HL-60 (cell line): Measurements from ENCODE around the gene NT5DC2.

ENCODE experiments used
- DNase-seq, 2 experiments: peaks; one replicate each; pipeline ENCODE4 v3.0.0-alpha.2; 2010 to 2020; ENCODE audit warnings: low read depth in 1 of 2, low spot score in 1 of 2
- H3K27ac ChIP-seq: fragments of 250-450 bp; sonication (Bioruptor Pico); replicated peaks from 2 replicates; pipeline ENCODE4 v1.5.1; 2020; ENCODE audit warnings: mild to moderate bottlenecking, moderate library complexity
- H3K27me3 ChIP-seq: fragments of 250-450 bp; sonication (Bioruptor Pico); 2 replicates; pipeline ENCODE4 v1.5.1; 2021; ENCODE audit warnings: mild to moderate bottlenecking, moderate library complexity; ENCODE audit not compliant: insufficient read depth, poor library complexity, severe bottlenecking
- H3K4me3 ChIP-seq: replicated peaks from 2 replicates; pipeline ENCODE4 v1.5.1; 2011; ENCODE audit warnings: mild to moderate bottlenecking, control low read depth, low read length; ENCODE audit not compliant: insufficient read depth
- GABPA ChIP-seq: IDR thresholded peaks from 2 replicates; pipeline ENCODE4 v1.6.1; 2012; ENCODE audit warnings: low read depth
- POLR2AphosphoS5 ChIP-seq: IDR thresholded peaks from 2 replicates; pipeline ENCODE4 v1.6.1; 2012; ENCODE audit warnings: low read depth
- SPI1 ChIP-seq: IDR thresholded peaks from 2 replicates; pipeline ENCODE4 v1.6.1; 2012; ENCODE audit warnings: low read depth, mild to moderate bottlenecking, borderline replicate concordance
- TF ChIP-seq, protein P1 (sequence below): IDR thresholded peaks from 2 replicates; pipeline ENCODE4 v1.6.1; 2012; ENCODE audit warnings: low read depth; ENCODE audit not compliant: insufficient replicate concordance
- TF ChIP-seq, protein P2 (sequence below): IDR thresholded peaks from one replicate; pipeline ENCODE4 v1.5.1; 2011; ENCODE audit warnings: low read length, control low read depth, inconsistent platforms; ENCODE audit not compliant: insufficient read depth

Gene NT5DC2

DNA sequence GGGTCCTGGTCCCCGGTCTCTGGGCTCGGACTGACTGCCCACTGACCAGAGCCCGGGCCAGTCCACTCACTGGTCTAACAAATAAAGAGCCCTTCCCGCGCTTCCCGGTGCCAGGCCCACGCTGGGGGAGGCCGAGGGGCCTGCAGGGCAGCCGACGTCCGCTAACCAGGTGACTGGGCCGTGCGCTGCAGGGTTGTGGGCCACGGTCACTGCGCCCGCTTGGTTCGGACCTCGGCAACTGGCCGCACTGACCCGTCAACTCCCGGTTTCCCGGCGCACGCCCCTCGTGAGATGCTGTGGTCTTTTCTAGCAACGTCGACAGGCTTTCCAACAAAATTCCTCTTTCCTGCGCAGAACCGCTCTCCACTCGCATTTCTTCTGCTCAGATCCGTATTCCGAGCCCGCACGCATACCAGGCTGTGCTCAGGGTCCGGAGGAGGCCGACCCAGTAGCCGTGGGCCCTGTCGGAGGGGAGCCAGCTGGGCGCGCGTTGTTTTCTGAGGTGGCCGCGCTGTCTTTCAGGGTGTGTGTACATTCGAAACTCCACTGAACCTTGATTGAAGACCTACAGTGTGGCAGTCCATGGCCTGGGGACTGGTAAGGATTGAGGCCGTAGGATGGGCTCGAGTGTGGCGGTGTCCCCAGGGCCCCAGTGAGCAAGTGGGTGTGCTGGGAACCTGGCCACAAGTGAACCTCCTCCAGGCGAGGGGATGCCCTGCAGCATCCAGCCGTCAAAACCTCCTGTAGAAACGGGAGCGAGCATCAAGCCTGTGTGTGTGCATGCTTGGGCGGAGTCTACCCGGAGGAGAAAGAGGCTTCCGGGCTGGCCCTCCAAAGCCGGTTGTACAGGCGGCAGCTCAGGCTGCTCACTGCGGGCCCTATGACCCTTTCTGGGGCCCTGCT is 875 bp upstream of the NT5DC2 start:
- no peak for TF ChIP-seq GABPA
- TF ChIP-seq, protein P1, sequence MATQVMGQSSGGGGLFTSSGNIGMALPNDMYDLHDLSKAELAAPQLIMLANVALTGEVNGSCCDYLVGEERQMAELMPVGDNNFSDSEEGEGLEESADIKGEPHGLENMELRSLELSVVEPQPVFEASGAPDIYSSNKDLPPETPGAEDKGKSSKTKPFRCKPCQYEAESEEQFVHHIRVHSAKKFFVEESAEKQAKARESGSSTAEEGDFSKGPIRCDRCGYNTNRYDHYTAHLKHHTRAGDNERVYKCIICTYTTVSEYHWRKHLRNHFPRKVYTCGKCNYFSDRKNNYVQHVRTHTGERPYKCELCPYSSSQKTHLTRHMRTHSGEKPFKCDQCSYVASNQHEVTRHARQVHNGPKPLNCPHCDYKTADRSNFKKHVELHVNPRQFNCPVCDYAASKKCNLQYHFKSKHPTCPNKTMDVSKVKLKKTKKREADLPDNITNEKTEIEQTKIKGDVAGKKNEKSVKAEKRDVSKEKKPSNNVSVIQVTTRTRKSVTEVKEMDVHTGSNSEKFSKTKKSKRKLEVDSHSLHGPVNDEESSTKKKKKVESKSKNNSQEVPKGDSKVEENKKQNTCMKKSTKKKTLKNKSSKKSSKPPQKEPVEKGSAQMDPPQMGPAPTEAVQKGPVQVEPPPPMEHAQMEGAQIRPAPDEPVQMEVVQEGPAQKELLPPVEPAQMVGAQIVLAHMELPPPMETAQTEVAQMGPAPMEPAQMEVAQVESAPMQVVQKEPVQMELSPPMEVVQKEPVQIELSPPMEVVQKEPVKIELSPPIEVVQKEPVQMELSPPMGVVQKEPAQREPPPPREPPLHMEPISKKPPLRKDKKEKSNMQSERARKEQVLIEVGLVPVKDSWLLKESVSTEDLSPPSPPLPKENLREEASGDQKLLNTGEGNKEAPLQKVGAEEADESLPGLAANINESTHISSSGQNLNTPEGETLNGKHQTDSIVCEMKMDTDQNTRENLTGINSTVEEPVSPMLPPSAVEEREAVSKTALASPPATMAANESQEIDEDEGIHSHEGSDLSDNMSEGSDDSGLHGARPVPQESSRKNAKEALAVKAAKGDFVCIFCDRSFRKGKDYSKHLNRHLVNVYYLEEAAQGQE = no peak
- TF ChIP-seq SPI1 = no peak
- TF ChIP-seq POLR2AphosphoS5 = no peak
- TF ChIP-seq, protein P2, sequence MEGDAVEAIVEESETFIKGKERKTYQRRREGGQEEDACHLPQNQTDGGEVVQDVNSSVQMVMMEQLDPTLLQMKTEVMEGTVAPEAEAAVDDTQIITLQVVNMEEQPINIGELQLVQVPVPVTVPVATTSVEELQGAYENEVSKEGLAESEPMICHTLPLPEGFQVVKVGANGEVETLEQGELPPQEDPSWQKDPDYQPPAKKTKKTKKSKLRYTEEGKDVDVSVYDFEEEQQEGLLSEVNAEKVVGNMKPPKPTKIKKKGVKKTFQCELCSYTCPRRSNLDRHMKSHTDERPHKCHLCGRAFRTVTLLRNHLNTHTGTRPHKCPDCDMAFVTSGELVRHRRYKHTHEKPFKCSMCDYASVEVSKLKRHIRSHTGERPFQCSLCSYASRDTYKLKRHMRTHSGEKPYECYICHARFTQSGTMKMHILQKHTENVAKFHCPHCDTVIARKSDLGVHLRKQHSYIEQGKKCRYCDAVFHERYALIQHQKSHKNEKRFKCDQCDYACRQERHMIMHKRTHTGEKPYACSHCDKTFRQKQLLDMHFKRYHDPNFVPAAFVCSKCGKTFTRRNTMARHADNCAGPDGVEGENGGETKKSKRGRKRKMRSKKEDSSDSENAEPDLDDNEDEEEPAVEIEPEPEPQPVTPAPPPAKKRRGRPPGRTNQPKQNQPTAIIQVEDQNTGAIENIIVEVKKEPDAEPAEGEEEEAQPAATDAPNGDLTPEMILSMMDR = no peak
- no peaks in the 10 kb centered on the region for H3K27me3 ChIP-seq
- no peak overlapping the region for H3K27ac ChIP-seq
- DNase-seq = no peak
- peak overlapping the region; percentile 40 for H3K4me3 ChIP-seq

DNA sequence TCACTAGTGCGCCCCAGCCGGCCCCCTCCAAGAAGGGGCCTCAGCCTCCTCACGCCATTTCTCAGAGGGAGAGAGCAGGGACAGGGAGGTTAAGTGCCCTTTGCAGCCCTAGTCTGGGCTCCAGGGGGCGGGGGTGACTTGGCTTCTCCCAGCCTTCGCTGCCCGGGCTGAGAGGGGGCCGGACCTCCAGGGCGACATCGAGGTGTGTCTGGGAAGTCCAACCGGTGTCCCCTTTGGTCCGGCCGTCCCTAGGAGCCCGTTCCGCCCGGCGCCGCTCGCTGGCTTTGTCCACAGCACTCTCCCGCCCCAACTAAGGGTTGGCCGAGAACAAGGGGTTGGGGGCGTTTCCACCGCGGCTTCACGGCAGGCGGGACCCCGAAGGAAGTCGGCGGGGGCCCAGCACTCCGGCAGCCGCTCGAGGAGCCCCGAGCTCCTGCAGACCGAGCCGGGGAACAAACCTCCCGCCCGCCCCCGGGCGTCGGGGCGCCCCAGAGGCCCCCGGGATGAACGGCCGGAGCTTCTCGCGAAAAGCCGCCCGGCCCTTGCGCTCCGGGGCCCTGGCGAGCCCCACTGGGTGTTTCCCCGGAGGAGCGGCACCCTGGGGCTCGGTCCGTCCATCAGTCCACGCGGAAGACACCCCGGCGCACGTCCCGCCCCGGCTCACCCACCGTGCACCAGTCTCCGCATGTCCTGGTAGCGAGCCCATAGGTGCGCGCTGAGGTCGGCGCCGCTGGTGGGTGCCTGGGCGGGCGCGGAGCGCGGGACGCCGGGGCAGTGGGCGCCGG is 627 bp downstream of the NT5DC2 start:
- Histone ChIP-seq H3K4me3 (peak overlapping the region; percentile 59), H3K27ac (peak overlapping the region; percentile 39), H3K27me3 (no peaks in the 10 kb centered on the region)
- TF ChIP-seq POLR2AphosphoS5 = no peak
- TF ChIP-seq SPI1 = no peak
- TF ChIP-seq, protein P2 = no peak
- TF ChIP-seq GABPA = no peak
- TF ChIP-seq, protein P1 = no peak
- DNase-seq = peak in 1 of 2 experiments; percentile 36

DNA sequence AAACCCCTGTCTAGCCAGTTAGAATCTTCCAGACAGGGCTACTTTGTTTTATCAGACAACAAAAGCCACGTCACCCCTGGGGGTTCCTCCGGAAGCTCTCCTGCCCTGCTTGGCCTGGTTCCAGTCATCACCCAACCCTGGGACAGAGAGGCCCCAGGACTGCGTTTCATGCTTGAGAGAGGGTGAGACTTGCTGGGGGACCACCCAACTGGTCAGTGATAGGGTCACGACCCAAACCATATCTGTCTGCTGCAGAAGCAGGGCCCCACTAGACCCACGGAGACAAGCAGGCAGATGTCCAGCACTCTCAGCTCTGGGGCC is 1.2 kb downstream of the NT5DC2 start:
- DNase-seq = peak in 1 of 2 experiments; percentile 24
- TF ChIP-seq, protein P1 = no peak
- TF ChIP-seq SPI1 (no peak), POLR2AphosphoS5 (no peak), GABPA (no peak)
- TF ChIP-seq, protein P2 = no peak
- H3K27ac ChIP-seq = no peak overlapping the region

More for the DNA sequence above, 1.2 kb downstream of the NT5DC2 start:
- H3K27me3 ChIP-seq = no peaks in the 10 kb centered on the region
- peak overlapping the region; percentile 59 for H3K4me3 ChIP-seq
